Measurements from ENCODE around the gene NBPF3.

The NBPF3 gene

DNA sequence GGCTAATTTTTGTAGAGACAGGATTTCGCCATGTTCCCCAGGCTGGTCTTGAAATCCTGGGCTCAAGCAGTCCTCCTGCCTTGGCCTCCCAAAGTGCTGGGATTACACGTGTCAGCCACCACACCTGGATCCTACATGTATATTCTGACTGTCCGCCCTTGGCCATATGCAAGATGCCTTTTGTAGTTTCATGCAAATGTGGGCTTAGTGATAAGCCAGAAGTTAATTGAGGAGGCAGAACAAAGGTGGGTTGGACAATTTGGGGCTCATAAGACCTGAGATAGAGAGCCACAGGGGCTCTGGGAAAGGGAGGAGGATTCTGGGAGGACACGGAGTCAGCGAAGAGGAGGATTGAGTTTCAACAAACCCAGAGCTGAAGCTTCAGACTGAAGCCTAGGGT, 94.2 kb downstream of the NBPF3 start:
- Histone ChIP-seq H3K27me3 (replicated peaks; ENCODE audit: insufficient read depth, low read length) (peaks cover 83% of the 10 kb centered on the region), H3K27ac (ENCODE audit: low read length) (no peak overlapping the region), H3F3A (ENCODE audit: insufficient read depth, low read length) (no peaks in the 10 kb centered on the region), H3K9me2 (replicated peaks; ENCODE audit: insufficient read depth, low read length) (no peaks in the 10 kb centered on the region), H3K4me1 (ENCODE audit: low read length) (no peaks in the 10 kb centered on the region), H3K4me3 (ENCODE audit: low read length) (no peak overlapping the region), H3K9ac (ENCODE audit: low read length) (no peak overlapping the region), H3K9me3 (replicated peaks; ENCODE audit: insufficient read depth, low read length) (no peaks in the 10 kb centered on the region), H4K20me1 (ENCODE audit: insufficient read depth, low read length) (no peaks in the 10 kb centered on the region), H3K4me2 (ENCODE audit: low read depth, low read length) (no peak overlapping the region), H3K36me3 (replicated peaks; ENCODE audit: insufficient read depth, low read length) (no peaks in the 10 kb centered on the region), H2AFZ (ENCODE audit: low read length) (no peak overlapping the region), H3K79me2 (ENCODE audit: low read length) (no peaks in the 10 kb centered on the region)
- TF ChIP-seq CTCF (IDR thresholded peaks at IDR 0.05; ENCODE audit: low read length) (no peak), EZH2phosphoT487 (IDR thresholded peaks at IDR 0.05; ENCODE audit: low read length) (no peak)
- DNase-seq: no peak
